CD14-positive monocyte (primary cell): ENCODE measurements around the gene OSGEP. TPM values are rescaled to one million over a fixed set of nuclear protein-coding genes. Genes with fewer than 3 reads are reported as not detected.

Experiments
- DNase-seq, 3 donors: peaks; one replicate each; pipeline ENCODE4 v3.0.0-alpha.2; 2011 to 2022
- H2AFZ ChIP-seq: 2 replicates; pipeline ENCODE4 v1.6.0; 2012; ENCODE audit warnings: mild to moderate bottlenecking, low read depth, low read length, inconsistent platforms; ENCODE audit not compliant: insufficient read depth, poor library complexity, severe bottlenecking
- H3K27ac ChIP-seq, 2 donors: 1 replicate in 1 of 2; 2 replicates in 1 of 2; pipeline ENCODE4 v1.5.1; 2012 to 2013; ENCODE audit warnings: low read length in 2 of 2, control low read depth in 1 of 2, inconsistent platforms in 1 of 2, low read depth in 1 of 2, mild to moderate bottlenecking in 1 of 2
- H3K27me3 ChIP-seq, 2 donors: one replicate each; pipeline versions ENCODE4 v1.6.0 to v1.6.1; 2011 to 2013; ENCODE audit warnings: low read length in 2 of 2; ENCODE audit not compliant: control insufficient read depth in 2 of 2, insufficient read depth in 2 of 2
- H3K36me3 ChIP-seq, 2 donors: replicated peaks in 1 of 2; 1 replicate in 1 of 2; 2 replicates in 1 of 2; pipeline versions ENCODE4 v1.5.1 to v1.6.1; 2012 to 2013; ENCODE audit warnings: low read length in 2 of 2, control low read depth in 1 of 2, inconsistent platforms in 1 of 2, mild to moderate bottlenecking in 1 of 2; ENCODE audit not compliant: insufficient read depth in 2 of 2, control insufficient read depth in 1 of 2
- H3K4me1 ChIP-seq, 2 donors: 1 replicate in 1 of 2; 2 replicates in 1 of 2; pipeline versions ENCODE4 v1.5.1 to v1.6.1; 2012 to 2013; ENCODE audit warnings: low read length in 2 of 2, control low read depth in 1 of 2, inconsistent platforms in 1 of 2, mild to moderate bottlenecking in 1 of 2, moderate library complexity in 1 of 2; ENCODE audit not compliant: insufficient read depth in 2 of 2, control insufficient read depth in 1 of 2
- H3K4me2 ChIP-seq: replicated peaks from 2 replicates; pipeline ENCODE3; 2012; ENCODE audit warnings: low read length, moderate library complexity, mild to moderate bottlenecking; ENCODE audit not compliant: poor library complexity, severe bottlenecking; ENCODE audit errors: extremely low read depth
- H3K4me3 ChIP-seq, 3 experiments: fragments of 200-600 bp in 1 of 3; sonication (generic) in 1 of 3; replicated peaks in 1 of 3; 1 replicate in 2 of 3; 2 replicates in 1 of 3; pipeline ENCODE4 v1.5.1; 2011 to 2013; ENCODE audit warnings: low read length in 3 of 3, mild to moderate bottlenecking in 3 of 3, control low read depth in 2 of 3, low read depth in 2 of 3, inconsistent platforms in 1 of 3, moderate library complexity in 1 of 3
- H3K79me2 ChIP-seq: 2 replicates; pipeline ENCODE4 v1.6.0; 2012; ENCODE audit warnings: mild to moderate bottlenecking, control low read depth, inconsistent platforms, low read length, moderate library complexity; ENCODE audit not compliant: insufficient read depth
- H3K9ac ChIP-seq: 2 replicates; pipeline ENCODE4 v1.6.0; 2017; ENCODE audit warnings: low read length, mild to moderate bottlenecking; ENCODE audit not compliant: insufficient read depth, poor library complexity, severe bottlenecking
- H3K9me3 ChIP-seq, 2 donors: replicated peaks in 1 of 2; 1 replicate in 1 of 2; 2 replicates in 1 of 2; pipeline versions ENCODE4 v1.5.1 to v1.6.1; 2012 to 2013; ENCODE audit warnings: low read length in 2 of 2, control low read depth in 1 of 2; ENCODE audit not compliant: control insufficient read depth in 1 of 2, insufficient read depth in 1 of 2
- H4K20me1 ChIP-seq: 2 replicates; pipeline ENCODE4 v1.6.0; 2012; ENCODE audit warnings: mild to moderate bottlenecking, low read length, control low read depth, moderate library complexity; ENCODE audit not compliant: insufficient read depth
- H3K27ac Mint-ChIP-seq, 7 donors: one replicate each; pipeline ENCODE4 v1.8.0; 2020; ENCODE audit warnings: mild to moderate bottlenecking in 7 of 7, mixed read lengths in 7 of 7, moderate library complexity in 6 of 7, inconsistent platforms in 2 of 7
- H3K27me3 Mint-ChIP-seq, 3 donors: one replicate each; pipeline ENCODE4 v1.8.0; 2021 to 2022; ENCODE audit warnings: low read depth in 3 of 3, mild to moderate bottlenecking in 3 of 3, mixed read lengths in 3 of 3, moderate library complexity in 3 of 3, inconsistent platforms in 1 of 3
- H3K36me3 Mint-ChIP-seq, 2 donors: one replicate each; pipeline ENCODE4 v1.8.0; 2020; ENCODE audit warnings: mixed read lengths in 2 of 2, inconsistent platforms in 1 of 2, mild to moderate bottlenecking in 1 of 2
- H3K4me1 Mint-ChIP-seq: one replicate; pipeline ENCODE4 v1.8.0; 2020; ENCODE audit warnings: mild to moderate bottlenecking, mixed read lengths
- H3K4me3 Mint-ChIP-seq, 2 donors: one replicate each; pipeline ENCODE4 v1.8.0; 2020; ENCODE audit warnings: mild to moderate bottlenecking in 2 of 2, mixed read lengths in 2 of 2, moderate library complexity in 1 of 2
- H3K9me3 Mint-ChIP-seq, 7 donors: one replicate each; pipeline ENCODE4 v1.8.0; 2020 to 2022; ENCODE audit warnings: mixed read lengths in 7 of 7, mild to moderate bottlenecking in 6 of 7, moderate library complexity in 6 of 7, inconsistent platforms in 2 of 7
- WGBS: methylation state at CpG from one replicate; pipeline ENCODE4 v1.1.5; 2013; ENCODE audit warnings: missing lambda C conversion rate; ENCODE audit not compliant: insufficient coverage; 5-methylcytosine and 5-hydroxymethylcytosine counted together
- intact Hi-C, 2 donors: fragments of 100-400 bp; cut with micrococcal nuclease; formaldehyde crosslinking; loops; one replicate each; pipeline versions ENCODE4 v1.15.0 to v1.15.1; 2023
- polyA plus RNA-seq, 3 donors: library from polyadenylated mRNA; depleted of rRNA in 1 of 3; unstranded in 2 of 3; stranded (reverse) in 1 of 3; fragments of 300-500 nt in 2 of 3; fragments of >200 nt in 1 of 3; fragmentation: Illumina TruSeq in 2 of 3; gene quantifications; 1 replicate in 2 of 3; 2 replicates in 1 of 3; pipeline ENCODE4 v1.2.3, GENCODE V29; 2012 to 2021
- TF ChIP-seq, protein P1 (sequence below): fragments of 200-600 bp; IDR thresholded peaks from one replicate; pipeline ENCODE4 v1.8.0; 2022; ENCODE audit warnings: antibody characterized with exemption, mild to moderate bottlenecking

The OSGEP gene
- polyA plus RNA-seq, 3 donors = 34.7 to 112 (median 40.0) TPM

DNA sequence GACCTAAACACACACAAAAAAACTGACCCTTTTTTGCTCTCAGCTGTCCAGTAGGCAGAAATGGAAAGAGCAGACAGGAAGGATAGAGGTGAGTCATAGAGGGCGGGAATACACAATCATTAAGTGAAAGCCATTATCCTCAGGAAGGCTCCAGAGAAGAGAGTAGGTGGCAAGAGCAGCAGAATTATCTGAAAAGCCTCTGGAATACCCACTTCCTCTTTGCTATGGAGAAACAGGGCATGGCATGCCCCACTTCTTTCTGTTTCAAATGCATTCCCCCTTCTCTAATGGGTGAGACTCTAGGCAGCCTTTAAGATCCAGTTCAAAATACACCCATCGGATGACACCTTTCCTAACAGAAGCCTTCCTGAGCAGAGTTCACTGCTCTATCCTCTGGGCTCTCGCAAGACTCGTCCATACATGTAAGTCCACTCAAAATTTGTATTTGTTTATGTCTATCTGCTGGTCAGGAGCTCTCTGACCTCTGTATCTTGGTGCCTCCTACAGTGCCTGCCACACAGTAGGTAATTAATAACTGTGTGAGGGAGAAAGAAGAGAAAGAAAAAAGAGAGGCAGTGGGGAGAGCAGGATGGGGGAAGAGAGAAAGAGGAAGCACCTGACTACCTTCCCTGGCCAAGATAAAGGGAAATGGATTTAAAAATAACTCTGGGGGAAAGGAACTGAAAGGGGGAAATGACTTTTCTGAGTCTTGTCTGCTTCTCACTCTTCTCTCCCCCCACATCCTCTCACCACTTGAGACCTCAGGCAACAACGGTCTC lies 27.2 kb downstream of the OSGEP start:
- Histone ChIP-seq H3K36me3 (no peaks in the 10 kb centered on the region), H3K9ac (peak overlapping the region; percentile 56), H3K27me3 (no peaks in the 10 kb centered on the region), H3K4me2 (peak overlapping the region; percentile 83), H3K9me3 (no peaks in the 10 kb centered on the region), H3K79me2 (no peaks in the 10 kb centered on the region), H3K4me1 (peaks cover 55 to 57% of the 10 kb centered on the region in 2 donors), H2AFZ (peak overlapping the region; percentile 41), H3K4me3 (peak overlapping the region; percentile 22 to 75 (median 46)), H4K20me1 (peaks cover 3% of the 10 kb centered on the region), H3K27ac (peak overlapping the region; percentile 86 to 94)
- TF ChIP-seq, protein P1, sequence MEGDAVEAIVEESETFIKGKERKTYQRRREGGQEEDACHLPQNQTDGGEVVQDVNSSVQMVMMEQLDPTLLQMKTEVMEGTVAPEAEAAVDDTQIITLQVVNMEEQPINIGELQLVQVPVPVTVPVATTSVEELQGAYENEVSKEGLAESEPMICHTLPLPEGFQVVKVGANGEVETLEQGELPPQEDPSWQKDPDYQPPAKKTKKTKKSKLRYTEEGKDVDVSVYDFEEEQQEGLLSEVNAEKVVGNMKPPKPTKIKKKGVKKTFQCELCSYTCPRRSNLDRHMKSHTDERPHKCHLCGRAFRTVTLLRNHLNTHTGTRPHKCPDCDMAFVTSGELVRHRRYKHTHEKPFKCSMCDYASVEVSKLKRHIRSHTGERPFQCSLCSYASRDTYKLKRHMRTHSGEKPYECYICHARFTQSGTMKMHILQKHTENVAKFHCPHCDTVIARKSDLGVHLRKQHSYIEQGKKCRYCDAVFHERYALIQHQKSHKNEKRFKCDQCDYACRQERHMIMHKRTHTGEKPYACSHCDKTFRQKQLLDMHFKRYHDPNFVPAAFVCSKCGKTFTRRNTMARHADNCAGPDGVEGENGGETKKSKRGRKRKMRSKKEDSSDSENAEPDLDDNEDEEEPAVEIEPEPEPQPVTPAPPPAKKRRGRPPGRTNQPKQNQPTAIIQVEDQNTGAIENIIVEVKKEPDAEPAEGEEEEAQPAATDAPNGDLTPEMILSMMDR = no peak
- H3K36me3 Mint-ChIP-seq = peaks cover 0 to 3% of the 10 kb centered on the region in 2 donors
- H3K4me3 Mint-ChIP-seq = peak overlapping the region; percentile 73 to 89
- WGBS = 0% methylated on average over 2 of the region's 5 CpGs
- peak overlapping the region; percentile 93 to 97 (median 96) for H3K27ac Mint-ChIP-seq
- peaks cover 60% of the 10 kb centered on the region for H3K4me1 Mint-ChIP-seq
- H3K9me3 Mint-ChIP-seq = peaks cover 0 to 2% (median 0%) of the 10 kb centered on the region in 7 donors
- H3K27me3 Mint-ChIP-seq = peaks cover 0 to 2% (median 0%) of the 10 kb centered on the region in 3 donors
- DNase-seq = peak; percentile 60 to 85 (median 77)
- intact Hi-C loops = no loop called here

DNA sequence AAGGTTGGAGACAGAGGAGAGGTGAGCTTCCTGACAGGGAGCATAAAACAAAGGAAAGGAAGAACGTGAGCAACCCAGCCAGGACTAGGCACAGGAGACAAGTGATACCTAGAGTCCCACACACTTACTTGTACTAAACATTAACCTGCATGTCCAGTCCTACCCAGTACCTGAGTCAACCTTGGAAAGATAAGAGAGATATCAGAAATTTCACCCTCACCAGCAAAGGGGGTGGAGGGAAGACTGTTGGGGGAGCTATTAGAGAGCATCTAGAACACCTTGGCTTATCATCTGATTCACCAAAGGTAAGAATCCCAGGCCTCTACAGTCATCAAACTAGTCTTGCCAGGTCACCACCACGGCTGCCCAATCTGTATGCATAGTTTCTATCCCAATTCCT lies 29.8 kb downstream of the OSGEP start:
- DNase-seq = no peak

More for the DNA sequence above, 29.8 kb downstream of the OSGEP start:
- Mint-ChIP-seq H3K27ac (no peak overlapping the region), H3K4me3 (no peak overlapping the region), H3K27me3 (peaks cover 0 to 2% (median 0%) of the 10 kb centered on the region in 3 donors), H3K9me3 (peaks cover 0 to 2% (median 0%) of the 10 kb centered on the region in 7 donors), H3K4me1 (peaks cover 46% of the 10 kb centered on the region), H3K36me3 (peaks cover 0 to 3% of the 10 kb centered on the region in 2 donors)
- H3K4me3 ChIP-seq = no peak overlapping the region
- no peaks in the 10 kb centered on the region for H3K36me3 ChIP-seq
- intact Hi-C loops = no loop called here
- no peak overlapping the region for H2AFZ ChIP-seq
- peaks cover 3% of the 10 kb centered on the region for H4K20me1 ChIP-seq
- no peaks in the 10 kb centered on the region for H3K79me2 ChIP-seq
- H3K4me1 ChIP-seq = peaks cover 46 to 47% of the 10 kb centered on the region in 2 donors
- no peak overlapping the region for H3K27ac ChIP-seq
- 0% methylated on average over 1 of the region's 2 CpGs for WGBS
- no peaks in the 10 kb centered on the region for H3K9me3 ChIP-seq
- H3K4me2 ChIP-seq = no peak overlapping the region
- H3K9ac ChIP-seq = no peak overlapping the region
- H3K27me3 ChIP-seq = no peaks in the 10 kb centered on the region
- TF ChIP-seq, protein P1 = no peak
